IMR-90 (cell line): Measurements from ENCODE around the gene CD84. TPM values are rescaled to one million over a fixed set of nuclear protein-coding genes. Genes with fewer than 3 reads are reported as not detected.

Experiments
- ATAC-seq: fragments of 200-7000 bp; cut with Tn5 transposase; 2 replicates; pipeline ENCODE4 v1.9.1; 2020; ENCODE audit warnings: low read depth, mild to moderate bottlenecking, moderate library complexity
- BruUV-seq: library from RNA; stranded (reverse); fragments of 400-500 nt; replicated peaks from 2 replicates; lab custom pipeline; 2021; lab: Mats Ljungman, UMichigan
- CTCF ChIA-PET: fragments of 300-600 bp; formaldehyde crosslinking; extraction: SDS; loops from one replicate; lab custom pipeline; 2021; ENCODE audit warnings: antibody characterized with exemption; lab: Yijun Ruan, JAX
- POLR2A ChIA-PET: fragments of 300-600 bp; sonication (Branson Sonifier 250); formaldehyde crosslinking; loops from one replicate; lab custom pipeline; 2022; ENCODE audit warnings: antibody characterized with exemption; ENCODE audit not compliant: unreplicated experiment; lab: Charles Lee
- DNase-seq: peaks from one replicate; pipeline ENCODE4 v3.0.0; 2013
- H2AFZ ChIP-seq: replicated peaks from 2 replicates; pipeline ENCODE3; 2013; ENCODE audit warnings: low read length, mild to moderate bottlenecking; ENCODE audit not compliant: poor library complexity
- H2AK5ac ChIP-seq: 2 replicates; pipeline ENCODE4 v1.6.1; 2013; ENCODE audit warnings: low read depth, low read length, inconsistent platforms
- H2AK9ac ChIP-seq: replicated peaks from 2 replicates; pipeline ENCODE3; 2013; ENCODE audit warnings: mild to moderate bottlenecking, low read depth, low read length, moderate library complexity; ENCODE audit not compliant: poor library complexity
- H2BK120ac ChIP-seq: 2 replicates; pipeline ENCODE4 v1.6.1; 2013; ENCODE audit warnings: low read depth, low read length, inconsistent platforms
- H2BK15ac ChIP-seq: 3 replicates; pipeline ENCODE4 v1.6.1; 2013; ENCODE audit warnings: low read depth, low read length, inconsistent platforms
- H2BK20ac ChIP-seq: 2 replicates; pipeline ENCODE4 v1.6.1; 2013; ENCODE audit warnings: low read depth, mild to moderate bottlenecking, inconsistent platforms, low read length, moderate library complexity
- H2BK5ac ChIP-seq: 2 replicates; pipeline ENCODE4 v1.6.1; 2013; ENCODE audit warnings: mild to moderate bottlenecking, low read depth, low read length, inconsistent platforms; ENCODE audit not compliant: poor library complexity, severe bottlenecking
- H3K14ac ChIP-seq: replicated peaks from 2 replicates; pipeline ENCODE4 v1.6.1; 2013; ENCODE audit warnings: low read depth, low read length, inconsistent platforms
- H3K18ac ChIP-seq: 2 replicates; pipeline ENCODE4 v1.6.1; 2013; ENCODE audit warnings: low read depth, low read length, control low read depth
- H3K23ac ChIP-seq: 2 replicates; pipeline ENCODE4 v1.6.1; 2013; ENCODE audit warnings: low read depth, low read length, inconsistent platforms
- H3K27ac ChIP-seq: 2 replicates; pipeline ENCODE4 v1.5.1; 2013; ENCODE audit warnings: mild to moderate bottlenecking, control low read depth, low read length; ENCODE audit not compliant: insufficient read depth
- H3K27me3 ChIP-seq: 2 replicates; pipeline ENCODE4 v1.6.1; 2013; ENCODE audit warnings: low read length; ENCODE audit not compliant: control insufficient read depth, insufficient read depth
- H3K36me3 ChIP-seq: 2 replicates; pipeline ENCODE4 v1.6.1; 2013; ENCODE audit warnings: low read length, mixed read lengths; ENCODE audit not compliant: control insufficient read depth, insufficient read depth
- H3K4ac ChIP-seq: 2 replicates; pipeline ENCODE4 v1.6.1; 2013; ENCODE audit warnings: low read depth, low read length, inconsistent platforms
- H3K4me1 ChIP-seq: 2 replicates; pipeline ENCODE4 v1.6.1; 2013; ENCODE audit warnings: low read length, mixed read lengths; ENCODE audit not compliant: control insufficient read depth, insufficient read depth
- H3K4me2 ChIP-seq: 2 replicates; pipeline ENCODE4 v1.6.1; 2013; ENCODE audit warnings: low read depth, mild to moderate bottlenecking, control low read depth, low read length, moderate library complexity
- H3K4me3 ChIP-seq: 2 replicates; pipeline ENCODE4 v1.5.1; 2013; ENCODE audit warnings: low read depth, mild to moderate bottlenecking, control low read depth, low read length, moderate library complexity; ENCODE audit not compliant: insufficient read depth
- H3K56ac ChIP-seq: 2 replicates; pipeline ENCODE4 v1.6.1; 2013; ENCODE audit warnings: low read length, inconsistent platforms; ENCODE audit not compliant: insufficient read depth; ENCODE audit errors: extremely low read depth
- H3K79me1 ChIP-seq, 2 experiments: 2 replicates each; pipeline ENCODE4 v1.6.1; 2013; ENCODE audit warnings: low read length in 2 of 2, inconsistent platforms in 1 of 2, low read depth in 1 of 2
- H3K9ac ChIP-seq: 2 replicates; pipeline ENCODE4 v1.6.1; 2013; ENCODE audit warnings: low read depth, low read length, control low read depth
- H3K9me1 ChIP-seq: 2 replicates; pipeline ENCODE4 v1.6.1; 2013; ENCODE audit warnings: low read length, inconsistent platforms; ENCODE audit not compliant: insufficient read depth
- H3K9me3 ChIP-seq: 2 replicates; pipeline ENCODE4 v1.6.1; 2013; ENCODE audit warnings: low read length; ENCODE audit not compliant: control insufficient read depth, insufficient read depth
- H4K20me1 ChIP-seq: 2 replicates; pipeline ENCODE4 v1.6.1; 2013; ENCODE audit warnings: low read length, inconsistent platforms; ENCODE audit not compliant: insufficient read depth
- H4K5ac ChIP-seq: 2 replicates; pipeline ENCODE4 v1.6.1; 2013; ENCODE audit warnings: mild to moderate bottlenecking, low read depth, low read length, control low read depth
- H4K8ac ChIP-seq, 2 experiments: 2 replicates each; pipeline ENCODE4 v1.6.1; 2013; ENCODE audit warnings: low read depth in 2 of 2, low read length in 2 of 2, control low read depth in 1 of 2, inconsistent platforms in 1 of 2
- H4K91ac ChIP-seq: 2 replicates; pipeline ENCODE4 v1.6.1; 2013; ENCODE audit warnings: low read depth, low read length, inconsistent platforms; ENCODE audit not compliant: insufficient read depth
- BHLHE40 ChIP-seq: fragments of 150-350 bp; IDR thresholded peaks from 2 replicates; pipeline ENCODE4 v1.6.1; 2016; ENCODE audit warnings: mild to moderate bottlenecking, low read depth, low read length
- CEBPB ChIP-seq: IDR thresholded peaks from 2 replicates; pipeline ENCODE4 v1.6.1; 2012; ENCODE audit warnings: low read depth, low read length, improper control_type of control experiment
- CHD1 ChIP-seq: IDR thresholded peaks from 2 replicates; pipeline ENCODE4 v1.6.1; 2012; ENCODE audit warnings: low read depth, low read length, improper control_type of control experiment
- CTCF ChIP-seq: conservative IDR thresholded peaks from 2 replicates; pipeline ENCODE4 v1.5.1; 2012; ENCODE audit warnings: mild to moderate bottlenecking, low read depth, low read length, improper control_type of control experiment
- ELK1 ChIP-seq: fragments of 150-350 bp; IDR thresholded peaks from 2 replicates; pipeline ENCODE4 v1.6.1; 2016; ENCODE audit warnings: low read depth, mild to moderate bottlenecking, low read length, moderate library complexity, borderline replicate concordance
- FOS ChIP-seq: fragments of 150-350 bp; IDR thresholded peaks from 2 replicates; pipeline ENCODE4 v1.6.1; 2016; ENCODE audit warnings: low read depth, low read length
- MAFK ChIP-seq: IDR thresholded peaks from 2 replicates; pipeline ENCODE4 v1.6.1; 2012; ENCODE audit warnings: low read depth, low read length, improper control_type of control experiment
- MAZ ChIP-seq: IDR thresholded peaks from 2 replicates; pipeline ENCODE4 v1.6.1; 2012; ENCODE audit warnings: low read depth, mild to moderate bottlenecking, low read length, improper control_type of control experiment, moderate library complexity, borderline replicate concordance
- MXI1 ChIP-seq: IDR thresholded peaks from 2 replicates; pipeline ENCODE4 v1.6.1; 2012; ENCODE audit warnings: low read depth, mild to moderate bottlenecking, low read length, moderate library complexity, borderline replicate concordance
- NFE2L2 ChIP-seq: fragments of 150-350 bp; IDR thresholded peaks from 2 replicates; pipeline ENCODE4 v1.6.1; 2016; ENCODE audit warnings: low read depth, mild to moderate bottlenecking, low read length
- POLR2A ChIP-seq: IDR thresholded peaks from 2 replicates; pipeline ENCODE4 v1.6.1; 2012; ENCODE audit warnings: mild to moderate bottlenecking, low read depth, low read length
- RAD21 ChIP-seq: IDR thresholded peaks from 2 replicates; pipeline ENCODE4 v1.6.1; 2012; ENCODE audit warnings: low read length, improper control_type of control experiment
- RCOR1 ChIP-seq: IDR thresholded peaks from 2 replicates; pipeline ENCODE4 v1.6.1; 2012; ENCODE audit warnings: mild to moderate bottlenecking, low read length, improper control_type of control experiment; ENCODE audit not compliant: insufficient replicate concordance
- RFX5 ChIP-seq: IDR thresholded peaks from 2 replicates; pipeline ENCODE4 v1.8.0; 2012; ENCODE audit warnings: low read depth, mild to moderate bottlenecking, low read length, moderate library complexity
- SMC3 ChIP-seq: fragments of 150-350 bp; IDR thresholded peaks from 2 replicates; pipeline ENCODE4 v1.6.1; 2016; ENCODE audit warnings: low read depth, mild to moderate bottlenecking, antibody characterized with exemption, low read length, moderate library complexity
- USF2 ChIP-seq: fragments of 150-350 bp; IDR thresholded peaks from 2 replicates; pipeline ENCODE4 v1.6.1; 2017; ENCODE audit warnings: mild to moderate bottlenecking, antibody characterized with exemption, low read length, low read depth
- WGBS, 2 experiments: methylation state at CpG; one replicate each; pipeline versions ENCODE4 v1.1.5 to v1.1.7; 2013; ENCODE audit warnings: missing lambda C conversion rate in 2 of 2; ENCODE audit not compliant: insufficient read length in 1 of 2; ENCODE audit errors: extremely low coverage in 2 of 2; 5-methylcytosine and 5-hydroxymethylcytosine counted together
- dilution Hi-C: fragments of 300-500 bp; cut with HindIII; formaldehyde crosslinking; loops from one replicate; pipeline ENCODE4 v1.14.3; 2018; ENCODE audit warnings: low sequenced_read_pairs; ENCODE audit not compliant: unreplicated experiment
- in situ Hi-C: fragments of 300-500 bp; cut with MboI; formaldehyde crosslinking; loops from 3 replicates; pipeline ENCODE4 v1.14.3; 2019; ENCODE audit warnings: low sequenced_read_pairs, inconsistent platforms, mixed read lengths
- intact Hi-C: fragments of 100-400 bp; cut with micrococcal nuclease; formaldehyde crosslinking; loops from 2 replicates; pipeline ENCODE4 v1.10.0; 2022
- polyA plus RNA-seq, 3 experiments: library from polyadenylated mRNA; depleted of rRNA; stranded (reverse); fragments of >200 nt; gene quantifications; 2 replicates each; pipeline ENCODE4 v1.2.3, GENCODE V29; 2012; ENCODE audit warnings: low replicate concordance in 1 of 3
- total RNA-seq: library from RNA; depleted of rRNA; stranded (reverse); fragments of >200 nt; gene quantifications from 2 replicates; pipeline ENCODE4 v1.2.3, GENCODE V29; 2012

Gene CD84
- total and polyA plus RNA-seq, 2 of the 4 experiments (the other 2 are of a cell fraction): not detected

GRCh38 chr1:160580221-160580812 lies 1.0 kb upstream of the CD84 start:
- Histone ChIP-seq H3K56ac (no peak overlapping the region), H4K20me1 (no peaks in the 10 kb centered on the region), H3K9me3 (no peaks in the 10 kb centered on the region), H3K18ac (no peak overlapping the region), H3K27me3 (no peaks in the 10 kb centered on the region), H3K36me3 (no peaks in the 10 kb centered on the region), H3K9ac (no peak overlapping the region), H2BK5ac (no peak overlapping the region), H2BK15ac (no peak overlapping the region), H3K4me1 (no peaks in the 10 kb centered on the region), H3K14ac (no peak overlapping the region), H2BK20ac (no peak overlapping the region), H3K4me3 (no peak overlapping the region), H2AK9ac (no peak overlapping the region), H3K9me1 (no peaks in the 10 kb centered on the region), H4K8ac (no peak overlapping the region), H3K4me2 (no peak overlapping the region), H3K4ac (no peak overlapping the region), H3K23ac (no peak overlapping the region), H3K79me1 (no peaks in the 10 kb centered on the region), H4K91ac (no peak overlapping the region), H2BK120ac (no peak overlapping the region), H2AK5ac (no peak overlapping the region), H4K5ac (no peak overlapping the region), H2AFZ (no peak overlapping the region), H3K27ac (no peak overlapping the region)
- ChIA-PET POLR2A (interaction anchor here (0.6 kb wide), 1 partner anchor 1015 kb away, joined by 4 read pairs; no protein-coding TSS in a partner anchor), CTCF (no interaction called here)
- intact Hi-C loops: no loop called here
- BruUV-seq: no TSS peak
- DNase-seq (no peak), ATAC-seq (no peak)
- in situ Hi-C loops: no loop called here
- WGBS, 2 experiments: no CpG with 5 or more reads among the region's 1 CpG
- dilution Hi-C loops: no loop called here
- TF ChIP-seq RAD21 (no peak), POLR2A (no peak), MAFK (no peak), MAZ (no peak), CTCF (no peak), SMC3 (no peak), ELK1 (no peak), BHLHE40 (no peak), MXI1 (no peak), CEBPB (no peak), RCOR1 (no peak), CHD1 (no peak), FOS (no peak), NFE2L2 (no peak), USF2 (no peak), RFX5 (no peak)
